Measurements from ENCODE around the gene GDI1.
A peak's percentile ranks its signal among the peaks of the same experiment; 100 is the strongest.

Gene GDI1

GRCh38 chrX:154413142-154413541, 23.8 kb upstream of the GDI1 start:
- H3K4me3 ChIP-seq (ENCODE audit: low read length): no peak overlapping the region

GRCh38 chrX:154417157-154417556, 19.8 kb upstream of the GDI1 start:
- no peaks in the 10 kb centered on the region for H3K36me3 ChIP-seq (ENCODE audit: insufficient read depth, low read depth, low read length)
- H3K4me3 ChIP-seq (ENCODE audit: low read length): no peak overlapping the region
- H3K27ac ChIP-seq (ENCODE audit: low read length): no peak overlapping the region
- no peaks in the 10 kb centered on the region for H3K9me3 ChIP-seq (ENCODE audit: insufficient read depth, low read depth, low read length)
- no peak overlapping the region for H3K9ac ChIP-seq (ENCODE audit: low read depth, low read length)
- no peaks in the 10 kb centered on the region for H3K27me3 ChIP-seq (ENCODE audit: insufficient read depth, low read length)
- H3K4me1 ChIP-seq (ENCODE audit: insufficient read depth, low read length): no peaks in the 10 kb centered on the region

More at GRCh38 chrX:154413142-154413541, 23.8 kb upstream of the GDI1 start:
- no peaks in the 10 kb centered on the region for H3K36me3 ChIP-seq (ENCODE audit: insufficient read depth, low read depth, low read length)
- H3K4me1 ChIP-seq (ENCODE audit: insufficient read depth, low read length): 0 out of 2 replicates have a peak, but pooled peaks cover 9% of the 10 kb centered on the region
- no peaks in the 10 kb centered on the region for H3K9me3 ChIP-seq (ENCODE audit: insufficient read depth, low read depth, low read length)
- H3K27me3 ChIP-seq (ENCODE audit: insufficient read depth, low read length): no peaks in the 10 kb centered on the region
- H3K27ac ChIP-seq (ENCODE audit: low read length): no peak overlapping the region
- no peak overlapping the region for H3K9ac ChIP-seq (ENCODE audit: low read depth, low read length)

GRCh38 chrX:154419189-154419588, 17.8 kb upstream of the GDI1 start:
- H3K4me1 ChIP-seq (ENCODE audit: insufficient read depth, low read length): no peaks in the 10 kb centered on the region
- no peak overlapping the region for H3K4me3 ChIP-seq (ENCODE audit: low read length)
- no peaks in the 10 kb centered on the region for H3K27me3 ChIP-seq (ENCODE audit: insufficient read depth, low read length)
- no peaks in the 10 kb centered on the region for H3K9me3 ChIP-seq (ENCODE audit: insufficient read depth, low read depth, low read length)
- H3K27ac ChIP-seq (ENCODE audit: low read length): no peak overlapping the region
- H3K36me3 ChIP-seq (ENCODE audit: insufficient read depth, low read depth, low read length): no peaks in the 10 kb centered on the region
- H3K9ac ChIP-seq (ENCODE audit: low read depth, low read length): no peak overlapping the region

- no peak overlapping the region for H3K4me3 ChIP-seq (ENCODE audit: low read length)
- H3K27me3 ChIP-seq (ENCODE audit: insufficient read depth, low read length): no peaks in the 10 kb centered on the region
- H3K9me3 ChIP-seq (ENCODE audit: insufficient read depth, low read depth, low read length): no peaks in the 10 kb centered on the region
- H3K9ac ChIP-seq (ENCODE audit: low read depth, low read length): no peak overlapping the region
- no peaks in the 10 kb centered on the region for H3K36me3 ChIP-seq (ENCODE audit: insufficient read depth, low read depth, low read length)
- H3K4me1 ChIP-seq (ENCODE audit: insufficient read depth, low read length): no peaks in the 10 kb centered on the region
- H3K27ac ChIP-seq (ENCODE audit: low read length): no peak overlapping the region
Measured at GRCh38 chrX:154419688-154420401, 17.1 kb upstream of the GDI1 start.

- H3K27ac ChIP-seq (ENCODE audit: low read length): no peak overlapping the region
Measured at GRCh38 chrX:154420402-154420756, 16.6 kb upstream of the GDI1 start.

GRCh38 chrX:154426916-154427770, 9.8 kb upstream of the GDI1 start:
- Histone ChIP-seq H3K9ac (ENCODE audit: low read depth, low read length) (no peak overlapping the region), H3K9me3 (ENCODE audit: insufficient read depth, low read depth, low read length) (no peaks in the 10 kb centered on the region), H3K4me3 (ENCODE audit: low read length) (no peak overlapping the region), H3K4me1 (ENCODE audit: insufficient read depth, low read length) (no peaks in the 10 kb centered on the region), H3K27ac (ENCODE audit: low read length) (no peak overlapping the region), H3K36me3 (ENCODE audit: insufficient read depth, low read depth, low read length) (peaks cover 7% of the 10 kb centered on the region; the same call in 1 of the 2 replicates), H3K27me3 (ENCODE audit: insufficient read depth, low read length) (no peaks in the 10 kb centered on the region)

More at GRCh38 chrX:154420402-154420756, 16.6 kb upstream of the GDI1 start:
- no peak overlapping the region for H3K9ac ChIP-seq (ENCODE audit: low read depth, low read length)
- no peaks in the 10 kb centered on the region for H3K27me3 ChIP-seq (ENCODE audit: insufficient read depth, low read length)
- H3K36me3 ChIP-seq (ENCODE audit: insufficient read depth, low read depth, low read length): no peaks in the 10 kb centered on the region
- H3K4me3 ChIP-seq (ENCODE audit: low read length): no peak overlapping the region
- no peaks in the 10 kb centered on the region for H3K4me1 ChIP-seq (ENCODE audit: insufficient read depth, low read length)
- H3K9me3 ChIP-seq (ENCODE audit: insufficient read depth, low read depth, low read length): no peaks in the 10 kb centered on the region

GRCh38 chrX:154428176-154429171, 8.5 kb upstream of the GDI1 start, which contains the start of gene ATP6AP1:
ATP6AP1 (plus strand) TSS chrX:154428677; CDS start chrX:154428693, 16 bp downstream.
- Histone ChIP-seq H3K4me1 (ENCODE audit: insufficient read depth, low read length) (no peaks in the 10 kb centered on the region), H3K36me3 (ENCODE audit: insufficient read depth, low read depth, low read length) (peaks cover 8% of the 10 kb centered on the region; the same call in 1 of the 2 replicates), H3K9ac (ENCODE audit: low read depth, low read length) (peak within 1 kb of the TSS; percentile 56; the same call in 1 of the 2 replicates), H3K4me3 (ENCODE audit: low read length) (peak within 1 kb of the TSS; percentile 71), H3K27me3 (ENCODE audit: insufficient read depth, low read length) (no peaks in the 10 kb centered on the region), H3K9me3 (ENCODE audit: insufficient read depth, low read depth, low read length) (no peaks in the 10 kb centered on the region), H3K27ac (ENCODE audit: low read length) (no peak within 1 kb of the TSS)

GRCh38 chrX:154429711-154430110, 7.2 kb upstream of the GDI1 start:
- Histone ChIP-seq H3K4me1 (ENCODE audit: insufficient read depth, low read length) (no peaks in the 10 kb centered on the region), H3K9me3 (ENCODE audit: insufficient read depth, low read depth, low read length) (no peaks in the 10 kb centered on the region), H3K9ac (ENCODE audit: low read depth, low read length) (no peak overlapping the region), H3K27me3 (ENCODE audit: insufficient read depth, low read length) (no peaks in the 10 kb centered on the region), H3K36me3 (ENCODE audit: insufficient read depth, low read depth, low read length) (peaks cover 8% of the 10 kb centered on the region; the same call in 1 of the 2 replicates), H3K4me3 (ENCODE audit: low read length) (peak overlapping the region; percentile 71; the same call in 1 of the 2 replicates), H3K27ac (ENCODE audit: low read length) (no peak overlapping the region)

GRCh38 chrX:154430479-154430878, 6.5 kb upstream of the GDI1 start:
- H3K9me3 ChIP-seq (ENCODE audit: insufficient read depth, low read depth, low read length): no peaks in the 10 kb centered on the region
- no peak overlapping the region for H3K4me3 ChIP-seq (ENCODE audit: low read length)
- no peak overlapping the region for H3K9ac ChIP-seq (ENCODE audit: low read depth, low read length)
- H3K27ac ChIP-seq (ENCODE audit: low read length): no peak overlapping the region
- peaks cover 8% of the 10 kb centered on the region; the same call in 1 of the 2 replicates for H3K36me3 ChIP-seq (ENCODE audit: insufficient read depth, low read depth, low read length)
- no peaks in the 10 kb centered on the region for H3K4me1 ChIP-seq (ENCODE audit: insufficient read depth, low read length)
- H3K27me3 ChIP-seq (ENCODE audit: insufficient read depth, low read length): no peaks in the 10 kb centered on the region

GRCh38 chrX:154430916-154431315, 6.0 kb upstream of the GDI1 start:
- H3K4me3 ChIP-seq (ENCODE audit: low read length): no peak overlapping the region
- H3K27ac ChIP-seq (ENCODE audit: low read length): no peak overlapping the region
- no peaks in the 10 kb centered on the region for H3K9me3 ChIP-seq (ENCODE audit: insufficient read depth, low read depth, low read length)

GRCh38 chrX:154431341-154431740, 5.6 kb upstream of the GDI1 start:
- Histone ChIP-seq H3K27ac (ENCODE audit: low read length) (no peak overlapping the region), H3K36me3 (ENCODE audit: insufficient read depth, low read depth, low read length) (peaks cover 8% of the 10 kb centered on the region; the same call in 1 of the 2 replicates)

More at GRCh38 chrX:154430916-154431315, 6.0 kb upstream of the GDI1 start:
- H3K4me1 ChIP-seq (ENCODE audit: insufficient read depth, low read length): no peaks in the 10 kb centered on the region
- no peaks in the 10 kb centered on the region for H3K27me3 ChIP-seq (ENCODE audit: insufficient read depth, low read length)
- no peak overlapping the region for H3K9ac ChIP-seq (ENCODE audit: low read depth, low read length)
- peaks cover 8% of the 10 kb centered on the region; the same call in 1 of the 2 replicates for H3K36me3 ChIP-seq (ENCODE audit: insufficient read depth, low read depth, low read length)

More at GRCh38 chrX:154431341-154431740, 5.6 kb upstream of the GDI1 start:
- Histone ChIP-seq H3K9me3 (ENCODE audit: insufficient read depth, low read depth, low read length) (no peaks in the 10 kb centered on the region), H3K9ac (ENCODE audit: low read depth, low read length) (no peak overlapping the region), H3K4me3 (ENCODE audit: low read length) (no peak overlapping the region), H3K4me1 (ENCODE audit: insufficient read depth, low read length) (no peaks in the 10 kb centered on the region), H3K27me3 (ENCODE audit: insufficient read depth, low read length) (no peaks in the 10 kb centered on the region)
